NT2/D1 (cell line): ENCODE data around the gene MRAS.

Experiments used
- DNase-seq: peaks from one replicate; pipeline ENCODE4 v3.0.0-alpha.2; 2011; ENCODE audit warnings: low read depth, low spot score
- H3K27me3 ChIP-seq: 2 replicates; pipeline ENCODE4 v1.6.0; 2011; ENCODE audit warnings: mild to moderate bottlenecking; ENCODE audit not compliant: insufficient read length, insufficient read depth
- H3K36me3 ChIP-seq: 2 replicates; pipeline ENCODE4 v1.6.1; 2011; ENCODE audit warnings: mild to moderate bottlenecking, low read length, mixed read lengths; ENCODE audit not compliant: insufficient read depth, insufficient read length
- H3K4me1 ChIP-seq: 2 replicates; pipeline ENCODE4 v1.5.1; 2011; ENCODE audit not compliant: insufficient read depth, insufficient read length
- H3K4me3 ChIP-seq: 2 replicates; pipeline ENCODE4 v1.5.1; 2011; ENCODE audit warnings: low read depth; ENCODE audit not compliant: insufficient read length
- H3K9ac ChIP-seq: 2 replicates; pipeline ENCODE4 v1.6.0; 2011; ENCODE audit warnings: low read depth; ENCODE audit not compliant: insufficient read length
- H3K9me3 ChIP-seq: 2 replicates; pipeline ENCODE4 v1.5.1; 2011; ENCODE audit warnings: mild to moderate bottlenecking, low read length; ENCODE audit not compliant: insufficient read depth
- SUZ12 ChIP-seq: IDR thresholded peaks from 2 replicates; pipeline ENCODE4 v1.6.1; 2011; ENCODE audit not compliant: insufficient read length, insufficient read depth; ENCODE audit errors: extremely low read depth
- YY1 ChIP-seq: IDR thresholded peaks from 2 replicates; pipeline ENCODE4 v1.6.1; 2011; ENCODE audit not compliant: insufficient read length, insufficient read depth
- ZNF274 ChIP-seq: IDR thresholded peaks from 2 replicates; pipeline ENCODE4 v1.6.1; 2011; ENCODE audit warnings: mild to moderate bottlenecking, low read depth, low read length

MRAS gene

GRCh38 chr3:138443091-138443490 lies 94.7 kb downstream of the MRAS start:
- H3K4me1 ChIP-seq: peaks cover 29% of the 10 kb centered on the region
- H3K9me3 ChIP-seq: no peaks in the 10 kb centered on the region
- DNase-seq: no peak
- TF ChIP-seq ZNF274 (no peak), YY1 (no peak), SUZ12 (no peak)
- H3K9ac ChIP-seq: no peak overlapping the region
- peaks cover 13% of the 10 kb centered on the region for H3K36me3 ChIP-seq
- no peak overlapping the region for H3K4me3 ChIP-seq
- H3K27me3 ChIP-seq: no peaks in the 10 kb centered on the region

DNA sequence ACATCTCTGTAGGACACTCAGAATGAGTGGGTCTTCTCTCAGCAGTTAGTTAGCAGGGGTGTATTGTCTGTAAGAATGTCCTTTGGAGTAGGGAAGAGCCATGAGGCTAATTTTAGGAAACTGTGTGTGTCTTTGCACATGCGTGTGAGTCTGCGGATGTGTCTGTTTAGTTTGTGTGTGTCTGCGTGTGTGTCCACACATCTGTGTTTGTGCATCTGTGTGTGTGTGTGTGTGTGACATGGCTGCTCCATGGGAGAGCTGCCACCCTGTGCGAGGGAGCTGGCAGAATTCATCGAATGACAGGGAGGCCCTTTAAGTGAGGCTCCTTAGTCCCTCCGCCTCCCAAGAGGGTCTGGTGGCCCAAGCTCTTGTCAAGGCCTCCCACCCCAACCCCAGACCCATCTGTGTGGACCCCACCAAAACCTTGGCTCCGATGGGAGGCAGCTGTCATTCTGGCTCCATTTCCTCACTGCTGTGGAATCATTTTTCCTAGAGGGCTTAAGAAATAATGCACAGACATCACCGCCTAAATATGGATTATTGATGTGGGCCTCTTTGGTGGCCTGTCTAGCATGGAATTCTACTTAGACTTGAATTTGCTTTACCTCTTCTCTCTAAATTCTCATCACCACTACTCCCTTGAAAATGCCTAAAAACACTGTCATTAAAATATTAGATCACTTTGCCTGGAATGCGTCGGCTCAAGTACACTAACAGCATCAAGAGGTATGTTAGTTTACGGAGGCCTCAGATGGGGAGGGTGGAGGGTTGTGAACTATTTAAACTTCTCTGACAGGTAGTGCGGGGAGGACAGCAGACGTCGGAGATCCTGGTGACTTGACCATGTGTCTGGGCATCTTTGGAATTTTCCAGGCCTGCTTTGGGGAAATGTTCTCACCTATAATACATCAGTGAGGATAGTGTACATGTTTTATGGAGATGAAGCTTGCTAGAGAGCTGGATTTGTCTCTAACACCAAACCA lies 95.4 kb downstream of the MRAS start:
- Histone ChIP-seq H3K4me3 (no peak overlapping the region), H3K4me1 (peaks cover 26% of the 10 kb centered on the region), H3K9ac (no peak overlapping the region), H3K36me3 (peaks cover 8% of the 10 kb centered on the region), H3K27me3 (no peaks in the 10 kb centered on the region), H3K9me3 (no peaks in the 10 kb centered on the region)
- DNase-seq: no peak
- no peak for TF ChIP-seq ZNF274
- TF ChIP-seq YY1: no peak

DNA sequence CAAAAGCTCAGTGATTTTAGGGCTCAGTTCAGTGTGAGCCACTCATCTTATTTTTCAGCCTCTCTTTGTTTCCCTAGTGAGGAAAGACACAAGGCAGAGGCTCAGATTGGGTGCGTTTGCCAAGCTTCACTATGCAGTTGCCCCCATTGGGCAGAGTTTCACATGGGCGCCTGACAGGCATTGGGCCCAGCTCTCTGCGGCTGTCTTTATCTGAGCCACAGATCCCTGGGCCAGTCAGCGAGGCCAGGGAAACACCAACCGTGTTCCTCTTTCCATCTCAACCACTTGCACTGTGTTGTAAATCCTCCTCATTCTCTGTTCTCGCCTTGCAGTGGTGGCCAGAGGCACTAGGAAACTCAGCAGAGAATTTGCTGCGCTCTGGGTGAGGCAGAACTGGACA lies 96.9 kb downstream of the MRAS start:
- Histone ChIP-seq H3K4me3 (no peak overlapping the region), H3K27me3 (no peaks in the 10 kb centered on the region), H3K9me3 (no peaks in the 10 kb centered on the region), H3K4me1 (peaks cover 14% of the 10 kb centered on the region), H3K9ac (no peak overlapping the region), H3K36me3 (peaks cover 5% of the 10 kb centered on the region)
- TF ChIP-seq YY1 (no peak), SUZ12 (no peak), ZNF274 (no peak)
- no peak for DNase-seq

GRCh38 chr3:138445654-138446053 lies 97.3 kb downstream of the MRAS start:
- Histone ChIP-seq H3K4me3 (no peak overlapping the region), H3K9ac (no peak overlapping the region), H3K27me3 (no peaks in the 10 kb centered on the region), H3K36me3 (peaks cover 5% of the 10 kb centered on the region), H3K9me3 (no peaks in the 10 kb centered on the region), H3K4me1 (peaks cover 15% of the 10 kb centered on the region)
- DNase-seq: no peak
- TF ChIP-seq SUZ12: no peak
- TF ChIP-seq ZNF274: no peak
- TF ChIP-seq YY1: no peak

DNA sequence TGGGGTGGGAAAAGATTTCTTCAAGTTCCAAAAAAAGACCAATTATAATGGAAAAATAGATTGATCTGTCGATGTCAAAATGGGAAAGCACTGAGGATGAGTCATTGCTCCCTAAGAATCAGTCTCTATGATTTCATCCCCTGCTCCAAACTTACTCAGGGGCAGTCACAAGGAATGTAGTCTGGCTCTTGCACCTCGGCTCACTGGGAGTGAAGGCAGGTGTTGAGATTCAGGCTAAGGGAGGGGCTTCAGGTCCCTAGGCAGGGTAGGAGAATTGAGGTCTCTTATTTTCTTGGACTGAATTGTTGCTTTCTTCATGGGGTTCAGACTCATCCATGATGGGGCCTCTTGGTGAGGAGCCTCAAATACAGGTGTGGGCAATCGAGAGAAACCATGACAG lies 100.3 kb downstream of the MRAS start:
- H3K4me3 ChIP-seq: no peak overlapping the region
- peaks cover 5% of the 10 kb centered on the region for H3K36me3 ChIP-seq
- no peaks in the 10 kb centered on the region for H3K9me3 ChIP-seq
- TF ChIP-seq ZNF274 (no peak), YY1 (no peak), SUZ12 (no peak)
- H3K4me1 ChIP-seq: peaks cover 14% of the 10 kb centered on the region
- no peak overlapping the region for H3K9ac ChIP-seq
- no peak for DNase-seq
- H3K27me3 ChIP-seq: no peaks in the 10 kb centered on the region

DNA sequence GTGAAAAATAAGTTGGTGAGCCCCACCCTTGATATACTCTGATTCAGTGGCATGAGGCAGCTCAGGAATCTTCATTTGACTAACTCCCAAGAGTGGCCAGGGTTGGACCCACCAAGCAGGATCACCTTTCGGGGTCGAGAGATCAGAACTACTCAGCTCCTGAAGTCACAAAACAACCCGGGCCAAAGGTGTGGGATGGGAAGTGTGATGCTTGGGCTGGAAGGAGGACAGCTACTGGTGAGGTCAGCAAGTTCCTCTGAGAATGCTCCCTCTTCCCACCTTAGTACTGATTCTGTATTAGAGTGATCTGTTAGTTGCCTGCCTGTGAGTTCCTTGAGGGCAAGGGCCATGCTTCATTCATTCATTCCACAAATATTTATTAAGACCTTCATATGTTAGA lies 101.1 kb downstream of the MRAS start:
- Histone ChIP-seq H3K9ac (no peak overlapping the region), H3K27me3 (no peaks in the 10 kb centered on the region), H3K9me3 (no peaks in the 10 kb centered on the region), H3K4me1 (peaks cover 13% of the 10 kb centered on the region), H3K36me3 (peaks cover 5% of the 10 kb centered on the region), H3K4me3 (no peak overlapping the region)
- DNase-seq: no peak
- TF ChIP-seq SUZ12 (no peak), ZNF274 (no peak), YY1 (no peak)

- H3K9ac ChIP-seq: no peak overlapping the region
- H3K27me3 ChIP-seq: no peaks in the 10 kb centered on the region
- TF ChIP-seq ZNF274 (no peak), SUZ12 (no peak), YY1 (no peak)
- no peak for DNase-seq
- peaks cover 11% of the 10 kb centered on the region for H3K4me1 ChIP-seq
- H3K36me3 ChIP-seq: peaks cover 9% of the 10 kb centered on the region
- H3K9me3 ChIP-seq: no peaks in the 10 kb centered on the region
- H3K4me3 ChIP-seq: no peak overlapping the region
Measured at GRCh38 chr3:138450181-138450580, 101.8 kb downstream of the MRAS start.
